ENCODE measurements around the gene EXO1. TPM values are rescaled to one million over a fixed set of nuclear protein-coding genes. Genes with fewer than 3 reads are reported as not detected.
"Not testable (repeated sequence)": the region's sequence is repeated elsewhere in the genome, so short reads cannot be mapped to it uniquely, and the experiment has no call there.

EXO1 gene
- total RNA-seq, 1 experiment from 2014 or later: 36.5 TPM

- TF ChIP-seq E2F1 (CRISPR knock-in tag; IDR thresholded peaks at IDR 0.05): no peak
- no peak for TF ChIP-seq CREB1 (CRISPR knock-in tag; IDR thresholded peaks at IDR 0.05)
- no peak for TF ChIP-seq ATF2 (CRISPR knock-in tag; IDR thresholded peaks at IDR 0.05; ENCODE audit: borderline replicate concordance, low read depth)
- no peak for TF ChIP-seq MLX (CRISPR knock-in tag; IDR thresholded peaks at IDR 0.05)
Observed at GRCh38 chr1:241823925-241824324, 24.1 kb upstream of the EXO1 start (continued).

GRCh38 chr1:241825581-241825980 is 22.4 kb upstream of the EXO1 start:
- ATAC-seq: no peak
- Mint-ChIP-seq H3K36me3 (no peaks in the 10 kb centered on the region), H3K9me3 (no peaks in the 10 kb centered on the region), H3K27ac (no peak overlapping the region), H3K4me1 (0 out of 2 replicates have a peak, but pooled peaks cover 2% of the 10 kb centered on the region), H3K27me3 (ENCODE audit: low read depth) (no peaks in the 10 kb centered on the region), H3K4me3 (no peak overlapping the region)
- no peak for DNase-seq (ENCODE audit: low spot score)
- CTCF ChIA-PET: no interaction called here
- TF ChIP-seq OVOL2 (CRISPR knock-in tag; IDR thresholded peaks at IDR 0.05; ENCODE audit: borderline replicate concordance) (no peak), TEAD1 (CRISPR knock-in tag; IDR thresholded peaks at IDR 0.05) (no peak)
- POLR2A ChIA-PET: no interaction called here

GRCh38 chr1:241826613-241827012 is 21.4 kb upstream of the EXO1 start:
- H3K27me3 Mint-ChIP-seq (ENCODE audit: low read depth); H3K9me3 Mint-ChIP-seq; ATAC-seq; DNase-seq (ENCODE audit: low spot score); CTCF ChIA-PET; H3K36me3 Mint-ChIP-seq; H3K27ac Mint-ChIP-seq; H3K4me3 Mint-ChIP-seq; POLR2A ChIA-PET; H3K4me1 Mint-ChIP-seq: not testable (repeated sequence)

- CTCF ChIA-PET: no interaction called here
- Mint-ChIP-seq H3K27ac (no peak overlapping the region), H3K27me3 (ENCODE audit: low read depth) (no peaks in the 10 kb centered on the region), H3K4me1 (0 out of 2 replicates have a peak, but pooled peaks cover 2% of the 10 kb centered on the region), H3K4me3 (no peak overlapping the region), H3K9me3 (no peaks in the 10 kb centered on the region), H3K36me3 (no peaks in the 10 kb centered on the region)
- TF ChIP-seq ZNF263 (CRISPR knock-in tag; IDR thresholded peaks at IDR 0.05; ENCODE audit: low read depth) (no peak), NFE2L1 (CRISPR knock-in tag; IDR thresholded peaks at IDR 0.05) (no peak), ZBTB21 (CRISPR knock-in tag; IDR thresholded peaks at IDR 0.05; ENCODE audit: borderline replicate concordance) (no peak), NFYB (CRISPR knock-in tag; conservative IDR thresholded peaks at IDR 0.05; ENCODE audit: low read depth) (no peak), CREB1 (CRISPR knock-in tag; IDR thresholded peaks at IDR 0.05) (no peak), EMX1 (CRISPR knock-in tag; IDR thresholded peaks at IDR 0.05) (no peak), ZNF219 (CRISPR knock-in tag; IDR thresholded peaks at IDR 0.05; ENCODE audit: borderline replicate concordance) (no peak), NR1H2 (CRISPR knock-in tag; IDR thresholded peaks at IDR 0.05) (no peak), ZNF423 (CRISPR knock-in tag; IDR thresholded peaks at IDR 0.05) (no peak), RELA (CRISPR knock-in tag; IDR thresholded peaks at IDR 0.05; ENCODE audit: borderline replicate concordance) (no peak), FOXK1 (CRISPR knock-in tag; IDR thresholded peaks at IDR 0.05) (no peak), TP53 (CRISPR knock-in tag; IDR thresholded peaks at IDR 0.05) (no peak), ATF2 (CRISPR knock-in tag; IDR thresholded peaks at IDR 0.05; ENCODE audit: borderline replicate concordance, low read depth) (no peak), MXD4 (CRISPR knock-in tag; IDR thresholded peaks at IDR 0.05; ENCODE audit: borderline replicate concordance) (no peak)
- POLR2A ChIA-PET: no interaction called here
- DNase-seq (ENCODE audit: low spot score): no peak
- no peak for ATAC-seq
Observed at GRCh38 chr1:241827264-241827663, 20.7 kb upstream of the EXO1 start.
